GM12801 (cell line): ENCODE measurements around the gene HDGF.

ENCODE experiments used
- CTCF ChIP-seq: IDR thresholded peaks from one replicate; pipeline ENCODE4 v1.5.1; 2011; ENCODE audit warnings: control low read depth; ENCODE audit not compliant: insufficient read length; ENCODE audit errors: extremely low read depth

HDGF gene

DNA sequence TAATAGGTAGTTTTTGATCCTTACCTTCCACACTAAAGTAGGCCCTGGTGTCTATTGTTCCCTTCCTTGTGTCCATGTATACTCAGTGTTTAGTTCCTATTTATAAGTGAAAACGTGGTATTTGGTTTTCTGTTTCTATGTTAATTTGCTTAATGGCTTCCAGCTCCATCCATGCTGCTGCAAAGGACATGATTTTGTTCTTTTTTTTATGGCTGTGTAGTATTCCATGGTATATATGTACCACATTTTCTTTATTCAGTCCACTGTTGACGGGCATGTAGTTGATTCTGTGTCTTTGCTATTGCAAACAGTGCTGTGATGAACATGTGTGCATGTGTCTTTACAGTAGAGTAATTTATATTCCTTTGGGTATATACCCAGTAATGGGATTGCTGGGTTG lies 36.7 kb upstream of the HDGF start:
- no peak for TF ChIP-seq CTCF

- no peak for TF ChIP-seq CTCF
Measured at GRCh38 chr1:156786640-156787039, 35.2 kb upstream of the HDGF start.

DNA sequence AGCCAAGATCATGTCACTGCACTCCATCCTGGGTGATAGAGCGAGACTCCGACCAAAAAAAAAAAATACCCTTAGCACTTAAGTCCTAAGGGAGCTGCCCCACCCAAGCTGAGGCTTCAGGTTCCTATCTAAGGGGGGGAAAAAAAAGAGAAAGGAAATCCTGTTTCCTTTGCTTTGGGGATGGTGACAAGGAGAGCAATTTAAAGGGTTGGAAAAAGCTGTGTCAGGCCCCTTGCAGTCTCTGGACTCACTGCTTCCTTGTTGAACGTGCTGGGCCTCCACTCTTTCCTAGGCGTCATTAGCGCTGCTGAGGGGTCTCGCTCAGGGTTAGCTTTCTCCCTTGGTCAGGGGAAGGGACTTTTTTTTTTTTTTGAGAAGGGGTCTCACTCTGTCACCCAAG lies 34.0 kb upstream of the HDGF start:
- TF ChIP-seq CTCF = no peak

DNA sequence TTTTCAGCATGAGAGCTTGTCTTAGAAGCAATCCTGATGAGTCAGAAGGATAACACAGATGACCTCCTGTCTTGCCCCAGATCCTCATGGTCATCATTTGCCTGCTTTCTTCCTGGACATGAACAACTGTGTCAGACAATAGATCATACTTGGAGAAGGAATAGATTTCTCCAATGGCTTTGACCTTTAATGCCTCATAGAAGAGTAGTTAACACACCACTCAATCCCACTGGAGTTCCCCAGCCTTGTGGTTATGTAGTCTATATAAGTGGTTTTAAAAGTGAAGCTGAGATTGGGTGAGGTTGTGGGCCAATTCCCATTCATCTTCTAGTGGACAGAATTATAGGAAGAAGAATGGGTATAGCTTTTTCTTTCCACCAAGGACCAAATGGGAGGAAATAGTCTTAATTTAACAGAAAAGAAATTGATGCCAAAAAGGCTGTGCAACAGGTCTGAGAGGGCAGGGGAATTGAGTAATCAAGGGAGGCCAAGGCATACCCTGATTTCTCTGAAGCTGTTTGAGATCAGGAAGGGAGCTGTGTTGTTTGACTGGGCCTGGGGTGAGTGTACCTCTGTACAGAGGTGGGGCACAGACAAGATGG lies 30.2 kb upstream of the HDGF start:
- TF ChIP-seq CTCF = no peak

DNA sequence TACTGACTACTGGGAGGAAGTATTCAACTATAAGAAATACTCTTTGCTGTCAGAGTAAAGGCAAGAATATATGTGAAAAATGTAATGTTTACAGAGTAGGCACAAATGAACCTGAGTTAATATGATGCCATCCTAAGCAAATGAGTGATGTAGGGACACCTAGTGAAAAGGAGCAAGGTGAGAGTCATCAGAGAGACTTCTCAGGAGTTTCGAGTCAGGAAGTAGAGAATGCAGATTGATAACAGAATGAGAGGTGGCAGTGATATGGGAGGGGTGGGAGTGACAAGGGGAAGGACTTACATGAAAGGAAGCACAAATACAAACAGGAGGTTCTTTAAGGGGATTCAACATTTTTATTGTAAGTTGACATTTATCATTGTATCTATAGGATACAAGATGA lies 26.1 kb upstream of the HDGF start:
- TF ChIP-seq CTCF = no peak

DNA sequence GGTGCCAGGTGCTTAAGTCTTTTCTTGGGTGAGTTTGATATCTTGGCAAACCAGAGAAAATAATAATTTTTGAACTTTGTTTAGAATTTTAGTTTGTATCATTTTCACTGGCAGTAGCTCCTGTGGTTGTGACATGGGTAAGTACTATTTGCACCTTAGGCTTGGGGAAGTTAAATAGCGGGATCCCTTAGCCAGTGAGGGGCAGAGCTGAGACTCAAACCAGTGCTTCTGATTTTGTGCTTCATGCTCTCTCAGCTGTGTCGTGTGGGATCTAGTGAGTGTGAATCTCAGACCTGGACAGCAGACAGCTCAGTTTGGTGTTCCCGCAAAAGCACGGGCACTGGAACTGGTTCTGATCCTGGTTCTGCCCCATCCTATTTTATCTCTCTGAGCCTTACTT lies 25.5 kb upstream of the HDGF start:
- no peak for TF ChIP-seq CTCF

- no peak for TF ChIP-seq CTCF
Measured at GRCh38 chr1:156775799-156776198, 24.3 kb upstream of the HDGF start.

DNA sequence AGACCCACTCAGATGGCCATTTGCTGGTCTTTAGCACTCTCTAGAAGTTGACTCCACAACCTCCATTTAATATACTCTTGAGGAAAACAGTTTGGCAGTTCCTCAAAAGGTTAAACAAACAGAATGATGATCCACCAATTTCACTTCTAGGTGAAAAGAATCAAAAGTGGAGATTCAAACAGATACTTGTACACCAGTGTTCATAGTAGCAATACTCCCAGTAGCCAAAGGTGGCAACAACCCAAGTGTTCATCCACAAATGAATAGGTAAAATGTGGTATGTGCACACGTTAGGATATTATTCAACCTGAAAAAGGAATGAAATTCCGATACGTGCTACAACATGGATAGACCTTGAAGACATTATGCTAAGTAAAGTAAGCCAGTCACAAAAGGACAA lies 22.1 kb upstream of the HDGF start:
- TF ChIP-seq CTCF = no peak
